Frontal cortex (tissue), 4 donors: Measurements from ENCODE around the gene PSTPIP2. TPM values are rescaled to one million over a fixed set of nuclear protein-coding genes. Genes with fewer than 3 reads are reported as not detected.
"Not testable (repeated sequence)": the region's sequence is repeated elsewhere in the genome, so short reads cannot be mapped to it uniquely, and the experiment has no call there.

Experiments used
- DNase-seq, 2 donors: peaks; one replicate each; pipeline ENCODE4 v3.0.0; 2012; ENCODE audit warnings: low spot score in 2 of 2
- FAIRE-seq: peaks from 2 replicates; lab custom pipeline; 2012; peaks lifted over from hg19 to GRCh38; lab: Jason Lieb, UNC
- total RNA-seq: library from RNA; depleted of rRNA; stranded (reverse); fragments of >200 nt; gene quantifications from one replicate; pipeline ENCODE4 v1.2.3, GENCODE V29; 2014
- donor health status: control.
- donor health status: control.
- donor health status: control.

PSTPIP2 gene
- 0.41 TPM for total RNA-seq

- FAIRE-seq: no peak
- peak in 1 of 2 donors; percentile 64 for DNase-seq
Measured at GRCh38 chr18:46071653-46072375, at the start of gene PSTPIP2. TSS of gene PSTPIP2 (minus strand) at chr18:46072260. CDS start at chr18:46072188, 72 bp downstream.

DNA sequence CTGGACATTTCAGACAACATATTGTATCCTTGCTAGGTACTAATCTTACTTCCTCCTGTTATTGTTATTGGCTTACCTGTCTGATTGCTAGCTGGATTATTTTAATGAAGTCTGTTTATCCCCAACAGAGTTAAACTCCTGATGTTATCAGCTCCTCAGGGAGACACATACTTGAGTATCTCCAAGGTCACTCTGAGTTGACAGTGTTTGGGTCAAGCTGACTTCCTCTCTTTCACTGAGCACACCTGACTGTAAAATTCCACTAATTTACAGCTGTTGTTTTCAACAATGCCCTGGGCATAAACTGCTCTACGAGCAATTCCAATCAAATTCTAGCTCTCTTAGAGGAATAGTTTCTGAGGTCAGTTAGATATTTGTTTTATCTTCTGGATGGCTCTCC is 41.7 kb upstream of the PSTPIP2 start:
- DNase-seq (no peak), FAIRE-seq (no peak)

- FAIRE-seq (no peak), DNase-seq (no peak)
Measured at GRCh38 chr18:46110406-46110805, 38.3 kb upstream of the PSTPIP2 start.

DNA sequence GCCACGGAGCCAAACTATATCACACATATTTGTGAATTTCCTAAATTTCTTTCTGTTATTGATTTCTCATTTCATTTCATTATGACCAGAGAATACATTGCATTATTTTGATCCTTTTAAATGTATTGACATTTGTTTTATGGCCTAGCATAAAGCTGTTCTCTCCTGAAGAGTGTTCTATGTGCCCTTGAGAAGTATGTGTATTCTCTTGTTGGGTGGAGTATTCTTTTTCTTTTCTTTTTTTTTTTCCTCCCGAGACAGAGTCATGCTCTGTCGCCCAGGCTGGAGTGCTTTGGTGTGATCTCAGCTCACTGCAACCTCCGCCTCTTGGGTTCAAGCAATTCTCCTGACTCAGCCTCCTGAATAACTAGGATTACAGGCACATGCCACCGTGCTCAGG is 37.3 kb upstream of the PSTPIP2 start:
- FAIRE-seq (no peak), DNase-seq (no peak)

DNA sequence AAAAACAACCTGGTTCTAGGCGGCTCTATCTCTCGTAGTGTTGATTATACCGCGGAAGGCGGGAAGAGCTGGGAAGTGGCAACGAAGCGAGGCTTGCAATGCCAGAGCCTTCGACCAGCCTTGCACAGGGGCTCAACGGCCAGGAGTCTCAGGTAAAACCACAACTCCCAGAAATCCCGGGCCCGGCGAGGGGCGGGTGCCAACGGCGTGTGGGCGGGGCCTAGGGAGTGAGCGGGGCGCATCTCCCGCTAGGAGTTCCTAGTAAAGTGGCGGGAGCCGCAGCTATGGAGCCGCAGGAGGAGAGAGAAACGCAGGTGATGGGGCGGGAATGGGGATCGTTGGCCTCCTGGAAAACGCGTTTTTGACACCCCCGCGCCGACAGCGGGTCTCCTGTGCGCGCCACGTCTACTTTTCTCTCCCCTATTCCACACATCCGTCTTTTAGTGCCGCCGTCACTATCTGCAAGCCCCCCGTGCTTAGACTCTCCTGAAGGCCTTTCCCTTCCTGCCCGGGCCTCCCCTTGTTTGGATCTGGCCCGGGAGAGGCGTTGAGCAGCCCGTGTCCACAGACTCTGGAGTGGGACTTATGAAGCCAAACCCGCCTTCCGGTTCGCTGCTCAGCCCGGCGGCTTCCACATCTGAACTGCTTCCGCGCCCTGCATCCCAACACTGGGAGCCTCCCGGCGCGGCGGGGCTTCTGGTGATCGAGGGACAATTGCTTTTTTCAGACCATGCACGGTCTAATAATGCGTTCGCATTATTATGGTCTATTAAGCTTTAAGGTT is 32.3 kb upstream of the PSTPIP2 start, which contains the start of gene HAUS1:
TSS of gene HAUS1 (plus strand) at position 258 of the 784 bp plus-strand sequence. CDS start at position 285, 27 bp downstream.
- DNase-seq (peak; percentile 69 to 88), FAIRE-seq (no peak)

- FAIRE-seq: no peak
- DNase-seq: no peak
Measured at GRCh38 chr18:46099463-46099862, 27.4 kb upstream of the PSTPIP2 start.

DNA sequence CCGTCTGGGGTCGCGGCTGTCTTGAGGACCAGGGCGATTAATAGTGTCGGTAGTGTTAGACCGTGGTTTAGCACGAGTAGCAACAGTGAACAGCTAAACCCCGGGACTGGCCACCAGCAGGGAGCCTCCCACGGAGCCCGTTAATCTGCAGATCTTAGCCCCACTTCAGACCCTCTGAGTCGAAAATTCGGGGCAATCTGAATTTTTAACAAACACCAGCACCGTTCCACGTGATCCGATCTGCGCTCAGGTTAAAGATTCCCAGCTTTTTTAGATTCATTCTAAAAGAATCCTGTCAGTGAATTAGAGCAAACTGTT is 26.5 kb upstream of the PSTPIP2 start:
- DNase-seq: no peak
- no peak for FAIRE-seq

- peak; percentile 84 to 85 for DNase-seq
- FAIRE-seq: no peak
Measured at GRCh38 chr18:46097801-46098615, 25.9 kb upstream of the PSTPIP2 start, which contains the start of gene ATP5F1A. TSS of gene ATP5F1A (minus strand) at chr18:46098296. CDS start at chr18:46098231, 65 bp downstream.

DNA sequence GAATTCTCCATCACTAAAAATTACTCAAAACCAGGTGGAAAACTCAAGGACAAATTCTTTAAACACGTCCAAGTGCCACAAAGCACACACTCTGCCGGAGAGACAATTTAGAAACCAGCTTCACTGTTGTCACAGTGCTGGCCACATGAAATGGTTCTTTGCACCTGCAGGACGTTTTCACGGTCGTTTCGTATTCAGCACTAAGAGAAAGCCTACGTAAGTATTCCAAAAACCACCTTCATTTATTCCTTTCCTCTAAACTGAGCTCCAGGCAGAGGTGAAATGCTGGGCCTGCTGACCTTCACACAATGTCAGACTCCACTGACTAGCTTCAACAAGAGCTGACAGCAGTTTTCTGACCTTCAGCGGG is 25.4 kb upstream of the PSTPIP2 start:
- no peak for DNase-seq

DNA sequence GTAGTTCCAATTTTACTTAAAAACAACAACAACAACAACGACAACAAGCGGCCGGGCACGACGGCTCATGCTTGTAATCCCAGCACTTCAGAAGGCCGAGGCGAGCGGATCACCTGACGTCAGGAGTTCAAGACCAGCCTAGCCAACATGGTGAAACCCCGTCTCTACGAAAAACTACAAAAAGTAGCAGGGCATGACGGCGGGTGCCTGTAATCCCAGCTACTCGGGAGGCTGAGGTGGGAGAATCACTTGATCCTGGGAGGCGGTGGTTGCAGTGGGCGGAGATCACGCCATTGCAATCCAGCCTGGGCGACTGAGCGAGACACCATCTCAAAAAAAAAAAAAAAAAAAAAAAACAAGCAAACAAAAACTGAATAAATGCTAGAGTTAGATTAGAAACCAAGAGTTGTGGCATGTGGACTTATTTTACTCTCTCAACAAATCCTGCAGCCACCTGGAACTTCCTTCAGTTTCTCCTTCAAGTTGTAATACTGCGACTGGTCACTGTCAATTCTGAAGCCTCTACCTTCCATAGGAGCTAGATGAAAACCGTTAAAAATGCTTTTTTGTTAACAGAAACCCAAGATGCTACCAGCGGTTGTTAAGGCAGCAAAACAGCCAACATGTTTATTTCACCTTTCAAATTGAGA is 24.7 kb upstream of the PSTPIP2 start:
- FAIRE-seq: no peak
- no peak for DNase-seq

More for the DNA sequence above, 25.4 kb upstream of the PSTPIP2 start:
- FAIRE-seq: no peak

DNA sequence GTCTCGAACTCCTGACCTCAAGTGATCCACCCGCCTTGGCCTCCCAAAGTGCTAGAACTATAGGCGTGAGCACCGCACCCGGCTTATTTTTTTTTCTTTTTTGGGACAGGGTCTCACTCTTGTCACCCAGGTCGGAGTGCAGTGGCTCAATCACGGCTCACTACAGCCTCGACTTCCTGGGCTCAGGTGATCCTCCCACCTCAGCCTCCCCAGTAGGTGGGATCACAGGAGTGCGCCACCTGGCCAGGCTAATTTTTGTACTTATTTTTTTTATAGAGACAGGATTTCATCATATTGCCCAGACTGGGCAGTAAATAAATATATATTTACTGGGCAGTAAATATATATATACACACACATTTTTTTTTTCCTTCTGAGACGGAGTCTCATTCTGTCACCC is 23.5 kb upstream of the PSTPIP2 start:
- no peak for FAIRE-seq

DNA sequence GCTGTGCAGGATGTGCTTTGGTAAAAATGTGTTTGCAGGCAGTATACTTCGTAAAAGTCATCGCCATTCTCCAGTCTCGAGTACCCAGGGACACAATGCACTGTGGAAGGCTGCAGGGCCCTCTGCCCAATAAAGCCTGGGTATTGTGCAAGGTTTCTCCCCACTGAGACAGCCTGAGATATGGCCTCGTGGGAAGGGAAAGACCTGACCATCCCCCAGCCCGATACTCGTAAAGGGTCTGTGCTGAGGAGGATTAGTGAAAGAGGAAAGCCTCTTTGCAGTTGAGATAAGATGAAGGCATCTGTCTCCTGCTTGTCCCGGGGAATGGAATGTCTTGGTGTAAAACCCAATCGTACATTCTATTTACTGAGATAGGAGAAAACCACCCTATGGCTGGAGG is 16.4 kb upstream of the PSTPIP2 start:
- not testable (repeated sequence) for DNase-seq, FAIRE-seq

More for the DNA sequence above, 23.5 kb upstream of the PSTPIP2 start:
- DNase-seq: no peak

GRCh38 chr18:46084431-46084830 is 12.4 kb upstream of the PSTPIP2 start:
- no peak for DNase-seq
- no peak for FAIRE-seq

DNA sequence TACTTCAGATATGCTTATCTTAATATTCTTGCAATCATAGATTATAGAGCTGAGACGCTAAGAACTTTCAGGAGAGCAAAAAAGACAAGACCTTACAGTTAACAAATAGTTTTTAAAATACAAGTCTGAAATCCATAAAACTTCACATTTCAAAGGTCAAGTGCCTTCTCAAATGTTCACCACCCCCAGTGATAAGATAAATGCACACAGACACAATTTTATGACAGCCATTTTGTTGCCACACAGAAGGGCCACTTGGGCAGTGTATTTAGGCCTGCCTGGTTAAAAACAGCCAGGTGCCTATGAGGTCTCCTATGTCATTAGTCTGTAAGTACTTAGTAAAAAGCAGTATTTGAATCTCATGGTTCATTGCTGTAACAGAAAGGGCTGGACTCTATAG is 8.1 kb upstream of the PSTPIP2 start:
- DNase-seq (no peak), FAIRE-seq (no peak)

- DNase-seq (no peak), FAIRE-seq (no peak)
Measured at GRCh38 chr18:46079336-46079735, 7.3 kb upstream of the PSTPIP2 start.

- FAIRE-seq (peak; percentile 94), DNase-seq (peak in 1 of 2 donors; percentile 51)
Measured at GRCh38 chr18:46073474-46074331, 1.6 kb upstream of the PSTPIP2 start.

GRCh38 chr18:46072959-46073358 is 899 bp upstream of the PSTPIP2 start:
- FAIRE-seq: no peak
- DNase-seq: no peak

GRCh38 chr18:46072376-46072867 is 362 bp upstream of the PSTPIP2 start:
- DNase-seq (no peak), FAIRE-seq (no peak)
